Measurements from ENCODE around the gene INCENP.

Gene INCENP

GRCh38 chr11:62120431-62120830 lies 3.4 kb upstream of the INCENP start:
- Histone ChIP-seq H3K4me3 (no peak overlapping the region), H3K27ac (no peak overlapping the region)

DNA sequence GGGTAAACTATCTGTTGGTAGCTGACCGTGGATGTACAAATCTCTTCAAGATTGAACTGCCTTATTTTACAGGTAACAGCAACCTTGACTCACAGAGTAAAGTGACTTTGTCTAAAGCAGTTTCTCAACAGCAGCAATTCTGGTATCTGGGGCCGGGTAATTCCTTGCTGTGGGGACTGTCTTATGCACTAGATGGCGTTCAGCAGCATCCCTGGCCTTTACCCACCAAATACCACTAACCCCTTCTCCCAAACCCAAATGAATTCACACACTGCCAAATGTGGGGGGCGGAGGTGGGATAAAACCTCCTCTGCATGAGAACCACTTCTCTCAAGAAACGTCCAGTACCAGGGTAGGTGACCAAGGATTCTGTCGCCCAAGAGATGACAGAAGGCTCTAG lies 1.7 kb upstream of the INCENP start:
- no peak overlapping the region for H3K4me3 ChIP-seq
- no peak overlapping the region for H3K27ac ChIP-seq

DNA sequence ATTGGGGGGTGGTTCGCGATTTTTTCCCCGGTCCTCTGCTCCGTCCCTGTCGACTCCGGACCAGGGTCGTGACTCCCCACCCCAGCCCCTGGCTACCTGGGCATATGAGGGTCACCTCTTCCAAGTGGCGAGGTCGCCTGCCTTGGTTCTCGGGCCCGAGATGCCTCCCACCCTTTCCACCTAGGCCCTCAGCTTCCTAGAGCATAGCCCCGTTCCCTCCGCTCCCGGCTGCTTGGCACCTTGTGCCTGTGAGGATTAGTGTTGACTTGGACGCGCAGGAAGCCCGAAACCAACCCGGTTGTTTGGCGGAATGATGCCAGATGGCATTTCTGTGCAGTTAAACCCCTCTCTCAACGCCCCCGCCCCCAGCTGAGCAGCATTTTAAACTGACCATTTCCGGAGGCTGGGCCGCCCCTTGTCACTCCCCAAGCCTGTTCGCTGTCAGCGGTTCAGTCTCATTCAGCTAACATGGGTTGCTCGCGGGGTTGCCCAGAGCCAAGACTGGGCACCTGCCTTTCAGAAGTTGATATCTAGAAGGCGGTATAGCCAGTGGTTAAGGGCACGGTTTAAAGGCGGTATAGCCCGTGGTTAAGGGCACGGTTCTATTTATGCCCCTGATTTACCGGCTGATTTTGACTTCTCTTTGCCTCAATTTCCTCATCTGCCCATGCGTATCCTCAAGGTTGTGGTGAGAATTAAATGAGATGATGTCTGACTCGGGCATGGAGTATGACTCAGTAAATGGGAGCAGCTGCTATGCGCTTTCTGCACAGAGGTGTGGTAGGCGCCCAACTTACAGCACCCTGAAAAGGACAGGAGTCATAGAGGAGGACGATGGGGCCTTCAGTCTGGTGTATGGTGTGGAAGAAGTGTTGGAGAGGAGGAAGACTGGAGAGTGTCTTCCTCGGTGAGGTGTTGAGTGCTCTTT lies 639 bp downstream of the INCENP start:
- Histone ChIP-seq H3K27ac (peak overlapping the region in 20 of 21 experiments; percentile 31 to 86 (median 75)), H3K4me3 (peak overlapping the region; percentile 69 to 92 (median 87))

GRCh38 chr11:62125316-62125715 lies 1.5 kb downstream of the INCENP start:
- Histone ChIP-seq H3K27ac (peak overlapping the region in 5 of 21 experiments; percentile 73 to 86 (median 79)), H3K4me3 (peak overlapping the region in 3 of 7 experiments; percentile 77 to 92 (median 87))

DNA sequence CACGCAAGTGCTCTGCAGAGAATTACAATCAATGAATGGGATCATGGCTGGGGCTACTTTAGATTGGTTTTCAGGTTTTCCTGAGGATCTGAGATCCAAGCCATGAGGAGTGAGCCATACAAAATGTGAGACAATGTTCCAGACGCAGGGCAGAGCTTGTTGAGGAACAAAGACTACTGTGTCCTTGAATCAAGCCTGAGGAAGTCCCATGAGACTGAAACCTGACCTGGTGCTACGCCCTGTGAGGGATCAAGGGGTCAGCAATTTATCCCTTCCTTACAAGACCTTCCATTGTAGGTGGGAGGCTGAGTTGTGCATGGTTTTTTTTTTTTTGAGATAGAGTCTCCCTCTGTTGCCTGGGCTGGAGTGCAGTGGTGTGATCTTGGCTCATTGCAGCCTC lies 2.1 kb downstream of the INCENP start:
- no peak overlapping the region for H3K4me3 ChIP-seq
- H3K27ac ChIP-seq = peak overlapping the region in 1 of 21 experiments; percentile 86

- Histone ChIP-seq H3K27ac (no peak overlapping the region), H3K4me3 (no peak overlapping the region)
Measured at GRCh38 chr11:62127426-62127825, 3.6 kb downstream of the INCENP start.

- Histone ChIP-seq H3K4me3 (no peak overlapping the region), H3K27ac (no peak overlapping the region)
Measured at GRCh38 chr11:62127941-62128770, 4.3 kb downstream of the INCENP start.

DNA sequence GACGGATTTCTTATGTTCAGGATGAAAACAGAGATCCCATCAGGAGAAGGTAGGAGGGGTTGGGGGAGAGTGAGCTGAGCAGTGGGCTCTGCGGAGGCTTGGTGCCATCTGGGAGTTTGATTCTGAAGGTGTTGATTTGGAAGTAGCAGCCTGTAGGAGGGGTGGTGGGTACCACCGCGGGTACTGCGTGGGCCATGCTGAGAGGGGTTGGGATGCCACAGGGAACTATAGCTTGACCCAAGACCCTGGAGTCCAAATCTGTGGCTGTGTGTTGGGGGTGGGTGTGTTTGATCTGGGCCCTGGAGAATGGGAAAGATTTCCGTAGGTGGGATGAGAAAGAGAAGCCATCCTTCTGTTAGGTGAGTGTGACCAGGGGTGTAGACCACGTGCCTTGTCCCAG lies 5.0 kb downstream of the INCENP start:
- no peak overlapping the region for H3K4me3 ChIP-seq
- H3K27ac ChIP-seq = no peak overlapping the region

- no peak overlapping the region for H3K4me3 ChIP-seq
- H3K27ac ChIP-seq = no peak overlapping the region
Measured at GRCh38 chr11:62129590-62130282, 5.9 kb downstream of the INCENP start.

DNA sequence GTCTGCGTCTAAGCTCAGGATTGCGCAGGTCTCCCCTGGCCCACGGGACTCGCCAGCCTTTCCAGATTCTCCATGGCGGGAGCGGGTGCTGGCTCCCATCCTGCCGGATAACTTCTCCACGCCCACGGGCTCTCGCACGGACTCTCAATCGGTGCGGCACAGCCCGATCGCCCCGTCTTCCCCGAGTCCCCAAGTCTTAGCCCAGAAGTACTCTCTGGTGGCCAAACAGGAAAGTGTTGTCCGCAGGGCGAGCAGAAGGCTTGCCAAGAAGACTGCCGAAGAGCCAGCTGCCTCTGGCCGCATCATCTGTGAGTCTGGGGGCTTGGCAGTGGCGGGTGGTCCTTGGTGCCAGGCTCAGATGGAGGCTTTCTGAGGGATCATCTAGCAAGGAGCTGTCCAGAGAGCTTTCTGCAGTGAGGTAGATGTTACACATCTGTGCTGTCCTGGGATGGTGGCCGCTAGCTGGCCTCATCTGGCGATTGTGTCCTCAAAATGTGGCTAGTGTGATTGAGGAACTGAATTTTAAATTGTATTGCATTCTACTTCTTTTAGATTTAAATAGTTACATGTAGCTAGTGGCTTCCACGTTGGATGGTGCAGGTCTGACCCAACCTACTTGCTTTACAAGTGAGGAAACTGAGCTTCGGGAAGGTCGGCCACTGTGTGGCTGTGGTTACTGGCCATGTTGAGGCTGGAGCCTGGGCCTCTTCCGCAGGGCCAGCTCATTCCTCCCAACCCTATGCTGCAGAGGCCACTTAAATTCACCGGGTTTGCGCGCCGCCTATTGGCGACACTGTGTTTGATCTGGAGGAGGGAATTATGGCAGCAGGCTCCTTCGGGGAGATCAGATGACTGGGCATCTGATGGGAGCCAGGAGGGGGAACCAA lies 6.7 kb downstream of the INCENP start:
- H3K4me3 ChIP-seq = no peak overlapping the region

DNA sequence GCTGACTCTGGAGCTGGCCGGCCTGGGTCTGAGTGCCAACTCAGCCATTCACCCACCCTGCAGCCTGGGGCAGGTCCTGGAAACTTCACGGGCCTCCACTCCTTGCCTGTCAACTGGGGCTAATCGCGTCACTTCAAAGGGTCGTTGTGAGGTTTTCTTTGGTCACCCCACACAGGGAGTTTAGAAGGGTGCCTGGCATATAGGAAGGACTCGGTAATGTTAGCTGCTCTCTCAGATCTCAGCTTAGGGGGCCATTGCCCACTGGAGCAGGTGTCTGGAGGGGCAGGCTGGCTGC lies 7.3 kb downstream of the INCENP start:
- Histone ChIP-seq H3K27ac (no peak overlapping the region), H3K4me3 (no peak overlapping the region)

More for the DNA sequence above, 6.7 kb downstream of the INCENP start:
- H3K27ac ChIP-seq = no peak overlapping the region

DNA sequence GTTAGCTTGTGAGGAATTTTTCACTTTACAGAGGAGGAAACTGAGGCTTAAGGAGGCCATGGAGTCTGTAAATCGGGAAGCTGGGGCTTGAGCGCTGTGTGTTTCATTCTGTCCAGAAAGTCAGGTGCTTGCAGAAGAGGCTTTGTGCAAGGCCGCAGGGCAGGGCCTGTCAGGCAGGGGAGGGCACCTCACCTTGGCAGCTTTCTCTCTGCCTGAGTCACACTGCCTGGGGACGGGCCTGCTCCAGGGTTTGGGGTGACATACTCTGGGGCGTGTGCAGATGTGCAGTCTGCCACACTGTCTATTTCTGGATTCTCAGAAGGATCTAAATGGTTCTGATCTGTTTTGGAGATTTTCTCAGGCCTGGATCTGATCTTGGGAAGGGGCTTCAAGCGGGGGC lies 8.4 kb downstream of the INCENP start:
- peak overlapping the region in 1 of 21 experiments; percentile 10 for H3K27ac ChIP-seq
- no peak overlapping the region for H3K4me3 ChIP-seq

- Histone ChIP-seq H3K27ac (peak overlapping the region in 1 of 21 experiments; percentile 10), H3K4me3 (no peak overlapping the region)
Measured at GRCh38 chr11:62132689-62133293, 9.0 kb downstream of the INCENP start.

- H3K4me3 ChIP-seq = no peak overlapping the region
- no peak overlapping the region for H3K27ac ChIP-seq
Measured at GRCh38 chr11:62133328-62134065, 9.7 kb downstream of the INCENP start.

DNA sequence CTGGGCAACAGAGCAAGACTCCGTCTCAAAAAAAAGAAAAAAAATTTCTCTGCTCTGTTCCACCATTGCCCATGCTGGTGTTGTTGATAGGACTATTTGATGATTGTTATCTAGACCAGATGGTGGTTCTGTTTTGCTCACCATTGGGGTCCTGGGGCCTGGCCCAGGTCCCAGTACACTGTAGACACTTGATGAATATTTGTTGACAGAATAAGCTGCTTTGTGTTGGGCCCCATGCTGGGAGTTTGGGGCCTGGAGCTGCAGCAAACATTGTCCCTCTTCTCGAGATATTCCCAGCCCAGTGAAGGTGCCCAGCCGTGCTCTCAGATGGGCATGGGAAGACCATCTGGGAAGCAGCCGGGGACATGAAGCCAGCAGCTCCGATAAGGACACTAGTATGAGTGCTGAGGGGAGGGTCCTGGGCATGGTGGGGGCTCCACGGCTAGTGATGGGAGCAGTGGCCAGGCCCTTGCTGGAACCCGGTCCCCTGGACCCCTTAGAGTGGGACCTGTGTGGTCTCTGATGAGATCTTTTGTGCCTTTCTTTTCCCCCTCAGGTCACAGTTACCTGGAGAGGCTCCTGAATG lies 13.6 kb downstream of the INCENP start:
- no peak overlapping the region for H3K27ac ChIP-seq
- no peak overlapping the region for H3K4me3 ChIP-seq

DNA sequence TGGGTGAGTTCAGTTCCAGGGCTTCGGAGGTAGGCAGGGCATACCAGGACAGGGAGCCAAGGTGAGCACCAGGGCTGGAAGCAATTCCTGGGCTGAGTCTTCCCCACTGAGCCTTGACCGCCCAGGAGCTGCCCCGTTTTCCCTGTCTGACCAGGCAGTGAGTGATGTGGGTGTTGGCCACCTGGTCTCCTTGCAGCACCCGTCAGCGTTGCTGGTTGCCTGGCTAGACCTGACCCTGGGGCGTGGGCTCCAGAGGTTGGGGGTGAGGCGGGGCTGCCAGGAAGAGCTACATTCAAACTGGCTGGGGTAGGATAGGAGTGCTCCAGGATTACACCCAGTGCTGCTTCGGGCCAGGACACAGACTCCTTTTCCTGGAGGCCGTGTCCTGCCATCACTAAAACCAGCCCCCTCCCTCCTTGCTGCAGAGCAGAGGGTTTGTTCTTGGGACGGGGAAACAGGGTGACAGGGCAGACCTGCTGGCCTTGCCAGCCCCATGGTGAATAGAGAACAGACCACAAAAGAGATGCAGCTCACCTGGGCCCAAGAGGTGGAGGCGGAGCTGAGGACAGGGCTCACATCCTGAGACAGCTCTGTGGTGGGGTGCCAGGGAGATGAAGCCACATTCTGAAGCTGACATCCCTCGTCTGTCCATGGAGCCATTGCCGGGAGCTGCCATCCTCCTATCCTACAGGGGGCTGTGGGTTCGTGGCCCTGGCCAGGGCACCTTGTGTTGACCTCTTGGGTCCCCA lies 14.2 kb downstream of the INCENP start:
- peak overlapping the region in 1 of 21 experiments; percentile 2 for H3K27ac ChIP-seq
- H3K4me3 ChIP-seq = no peak overlapping the region
